ENCODE data around the gene NR2F6. TPM values are rescaled to one million over a fixed set of nuclear protein-coding genes. Genes with fewer than 3 reads are reported as not detected.
A peak's percentile ranks its signal among the peaks of the same experiment; 100 is the strongest.

Gene NR2F6
- total RNA-seq, 1 donor from 2014 or later, result 72.8 TPM

DNA sequence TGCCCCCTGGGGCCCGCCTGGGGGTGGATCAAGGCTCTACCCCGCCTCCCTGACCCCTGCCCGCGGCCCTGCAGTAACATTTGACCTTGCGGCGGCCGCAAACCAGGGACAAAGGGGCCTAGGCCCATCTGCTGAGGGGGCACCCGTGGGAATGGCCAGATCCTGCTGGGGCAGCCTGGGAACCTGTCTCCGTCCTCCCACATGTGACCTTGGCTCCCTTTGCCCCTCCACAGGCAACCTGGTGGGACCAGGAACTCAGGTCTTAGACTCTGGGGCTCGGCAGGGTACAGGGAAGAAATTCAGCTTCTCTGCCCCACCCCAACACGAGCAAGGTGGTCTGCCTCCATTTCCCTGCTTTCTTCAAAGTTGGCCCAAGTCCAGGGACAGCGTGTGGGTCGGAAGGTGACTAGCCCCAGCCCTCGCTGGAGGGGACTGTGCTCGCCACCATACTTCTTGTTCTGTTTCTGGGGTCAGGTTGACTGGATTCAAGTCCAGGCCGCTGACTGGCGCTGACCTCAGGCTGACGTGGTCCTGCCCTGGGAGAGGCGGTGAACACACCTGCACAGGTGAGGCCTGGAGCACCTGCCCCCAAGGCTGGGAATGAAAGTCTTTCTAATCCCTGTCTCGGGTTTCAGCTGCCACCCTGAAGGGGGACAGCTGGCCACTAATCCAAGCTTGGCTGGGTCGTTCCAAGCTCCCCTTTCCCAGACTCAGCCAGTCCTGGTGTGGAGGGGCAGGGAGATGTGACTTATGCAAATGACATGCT lies 2.5 kb upstream of the NR2F6 start:
- H3K27me3 Mint-ChIP-seq (ENCODE audit: low read depth, unreplicated experiment), result no peaks in the 10 kb centered on the region

DNA sequence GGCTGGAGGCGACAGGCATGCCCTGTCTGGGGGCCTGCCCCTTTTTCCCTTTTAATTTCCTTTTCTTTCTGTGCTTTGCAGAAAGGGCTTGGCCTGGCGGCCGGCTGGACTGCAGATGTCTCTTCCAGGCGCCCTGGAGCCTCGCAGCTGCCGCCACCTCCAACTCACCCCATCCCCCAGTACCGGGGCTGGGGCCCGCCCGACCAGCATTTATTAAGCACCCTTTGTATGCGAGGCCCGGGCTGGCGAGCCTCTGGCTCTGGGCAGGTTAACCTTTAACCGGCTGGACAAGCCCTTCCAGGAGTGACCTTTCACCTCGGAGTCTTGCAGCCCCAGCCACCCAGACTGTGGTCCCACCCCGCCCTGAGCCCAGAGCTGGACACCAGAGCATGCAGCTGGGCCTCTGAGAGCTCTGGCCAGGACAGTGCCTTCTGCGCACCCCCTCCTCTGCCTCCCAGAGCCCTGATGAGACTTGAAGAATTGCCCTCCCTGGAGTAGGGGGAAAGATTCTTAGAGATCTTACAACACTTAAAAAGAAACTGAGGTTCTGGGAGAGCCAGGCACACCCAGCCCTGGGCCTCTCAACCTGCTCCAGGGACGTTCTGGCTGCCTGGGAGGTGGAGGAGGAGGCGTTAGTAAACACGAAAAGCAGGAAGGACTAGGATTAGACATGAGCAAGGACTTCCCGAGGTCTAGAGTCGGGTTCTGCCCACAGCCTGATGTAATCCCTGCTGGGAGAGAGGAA lies 1.1 kb upstream of the NR2F6 start:
- Histone ChIP-seq H3K27ac (ENCODE audit: low read depth, low read length) (no peak overlapping the region), H3K4me1 (ENCODE audit: insufficient read depth, low read length) (peaks cover 19% of the 10 kb centered on the region), H3K27me3 (ENCODE audit: insufficient read depth, low read length) (no peaks in the 10 kb centered on the region), H3K4me2 (ENCODE audit: low read length) (peak overlapping the region; percentile 91), H3K9ac (ENCODE audit: low read length) (peak overlapping the region; percentile 72), H2AFZ (ENCODE audit: low read depth, low read length) (peak overlapping the region; percentile 73), H3K79me2 (ENCODE audit: insufficient read depth, low read length) (peaks cover 32% of the 10 kb centered on the region), H3K36me3 (ENCODE audit: insufficient read depth, low read length) (no peaks in the 10 kb centered on the region), H3K9me3 (ENCODE audit: insufficient read depth, low read depth, low read length) (no peaks in the 10 kb centered on the region), H3K4me3 (ENCODE audit: insufficient read depth, low read depth, low read length) (peak overlapping the region; percentile 54), H4K20me1 (ENCODE audit: insufficient read depth, low read length) (peaks cover 15% of the 10 kb centered on the region)
- FAIRE-seq, result no peak
- Mint-ChIP-seq H3K27ac (ENCODE audit: unreplicated experiment) (peak overlapping the region; percentile 77), H3K9me3 (ENCODE audit: unreplicated experiment) (no peaks in the 10 kb centered on the region), H3K27me3 (ENCODE audit: low read depth, unreplicated experiment) (no peaks in the 10 kb centered on the region), H3K36me3 (ENCODE audit: low read depth, unreplicated experiment) (peaks cover 2% of the 10 kb centered on the region), H3K4me1 (ENCODE audit: low read depth, unreplicated experiment) (peaks cover 24% of the 10 kb centered on the region), H3K4me3 (ENCODE audit: unreplicated experiment) (peak overlapping the region; percentile 82)
- no peak for TF ChIP-seq EZH2 (IDR thresholded peaks at IDR 0.05; ENCODE audit: insufficient read depth, low read length)
- TF ChIP-seq, protein P1, sequence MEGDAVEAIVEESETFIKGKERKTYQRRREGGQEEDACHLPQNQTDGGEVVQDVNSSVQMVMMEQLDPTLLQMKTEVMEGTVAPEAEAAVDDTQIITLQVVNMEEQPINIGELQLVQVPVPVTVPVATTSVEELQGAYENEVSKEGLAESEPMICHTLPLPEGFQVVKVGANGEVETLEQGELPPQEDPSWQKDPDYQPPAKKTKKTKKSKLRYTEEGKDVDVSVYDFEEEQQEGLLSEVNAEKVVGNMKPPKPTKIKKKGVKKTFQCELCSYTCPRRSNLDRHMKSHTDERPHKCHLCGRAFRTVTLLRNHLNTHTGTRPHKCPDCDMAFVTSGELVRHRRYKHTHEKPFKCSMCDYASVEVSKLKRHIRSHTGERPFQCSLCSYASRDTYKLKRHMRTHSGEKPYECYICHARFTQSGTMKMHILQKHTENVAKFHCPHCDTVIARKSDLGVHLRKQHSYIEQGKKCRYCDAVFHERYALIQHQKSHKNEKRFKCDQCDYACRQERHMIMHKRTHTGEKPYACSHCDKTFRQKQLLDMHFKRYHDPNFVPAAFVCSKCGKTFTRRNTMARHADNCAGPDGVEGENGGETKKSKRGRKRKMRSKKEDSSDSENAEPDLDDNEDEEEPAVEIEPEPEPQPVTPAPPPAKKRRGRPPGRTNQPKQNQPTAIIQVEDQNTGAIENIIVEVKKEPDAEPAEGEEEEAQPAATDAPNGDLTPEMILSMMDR (IDR thresholded peaks at IDR 0.05; ENCODE audit: insufficient read depth, low read depth, low read length), result no peak
- DNase-seq (ENCODE audit: low read depth), result no peak

More for the DNA sequence above, 2.5 kb upstream of the NR2F6 start:
- Mint-ChIP-seq H3K4me1 (ENCODE audit: low read depth, unreplicated experiment) (peaks cover 18% of the 10 kb centered on the region), H3K36me3 (ENCODE audit: low read depth, unreplicated experiment) (no peaks in the 10 kb centered on the region), H3K4me3 (ENCODE audit: unreplicated experiment) (no peak overlapping the region), H3K9me3 (ENCODE audit: unreplicated experiment) (no peaks in the 10 kb centered on the region), H3K27ac (ENCODE audit: unreplicated experiment) (peak overlapping the region; percentile 62)
- Histone ChIP-seq H4K20me1 (ENCODE audit: insufficient read depth, low read length) (peaks cover 4% of the 10 kb centered on the region), H3K4me3 (ENCODE audit: insufficient read depth, low read depth, low read length) (no peak overlapping the region), H2AFZ (ENCODE audit: low read depth, low read length) (no peak overlapping the region), H3K27me3 (ENCODE audit: insufficient read depth, low read length) (no peaks in the 10 kb centered on the region), H3K4me1 (ENCODE audit: insufficient read depth, low read length) (peaks cover 19% of the 10 kb centered on the region), H3K9ac (ENCODE audit: low read length) (no peak overlapping the region), H3K27ac (ENCODE audit: low read depth, low read length) (no peak overlapping the region), H3K79me2 (ENCODE audit: insufficient read depth, low read length) (peaks cover 21% of the 10 kb centered on the region), H3K36me3 (ENCODE audit: insufficient read depth, low read length) (no peaks in the 10 kb centered on the region), H3K4me2 (ENCODE audit: low read length) (no peak overlapping the region), H3K9me3 (ENCODE audit: insufficient read depth, low read depth, low read length) (no peaks in the 10 kb centered on the region)
- TF ChIP-seq, protein P1 (IDR thresholded peaks at IDR 0.05; ENCODE audit: insufficient read depth, low read depth, low read length), result no peak
- TF ChIP-seq EZH2 (IDR thresholded peaks at IDR 0.05; ENCODE audit: insufficient read depth, low read length), result no peak
- DNase-seq (ENCODE audit: low read depth), result no peak
- no peak for FAIRE-seq

Measured in astrocyte (in vitro differentiated cells and primary cell).